Gastroesophageal sphincter (tissue), 3 donors: ENCODE measurements around the gene DIO3.

Source experiments
- CTCF ChIP-seq, 4 experiments: fragments of 200-600 bp in 2 of 4; fragments of 450-650 bp in 2 of 4; sonication (generic) in 1 of 4; IDR thresholded peaks; one replicate each; pipeline ENCODE4 v1.5.1; 2017 to 2019; ENCODE audit warnings: antibody characterized with exemption in 4 of 4, mild to moderate bottlenecking in 2 of 4, moderate library complexity in 2 of 4
- POLR2A ChIP-seq, 2 donors: fragments of 450-650 bp; IDR thresholded peaks; one replicate each; pipeline ENCODE4 v1.6.1; 2017; ENCODE audit warnings: antibody characterized with exemption in 2 of 2, mild to moderate bottlenecking in 2 of 2, moderate library complexity in 1 of 2
- POLR2AphosphoS5 ChIP-seq: sonication (generic); formaldehyde crosslinking; IDR thresholded peaks from one replicate; pipeline ENCODE4 v1.6.1; 2017; ENCODE audit warnings: antibody characterized with exemption

GRCh38 chr14:101590616-101591015 is 29.3 kb downstream of the DIO3 start:
- TF ChIP-seq CTCF (IDR thresholded peaks at IDR 0.05) (no peak), POLR2A (IDR thresholded peaks at IDR 0.05) (no peak), POLR2AphosphoS5 (no peak)
